ENCODE results near the gene NPHP4.
A peak's percentile ranks its signal among the peaks of the same experiment; 100 is the strongest.

NPHP4 gene

DNA sequence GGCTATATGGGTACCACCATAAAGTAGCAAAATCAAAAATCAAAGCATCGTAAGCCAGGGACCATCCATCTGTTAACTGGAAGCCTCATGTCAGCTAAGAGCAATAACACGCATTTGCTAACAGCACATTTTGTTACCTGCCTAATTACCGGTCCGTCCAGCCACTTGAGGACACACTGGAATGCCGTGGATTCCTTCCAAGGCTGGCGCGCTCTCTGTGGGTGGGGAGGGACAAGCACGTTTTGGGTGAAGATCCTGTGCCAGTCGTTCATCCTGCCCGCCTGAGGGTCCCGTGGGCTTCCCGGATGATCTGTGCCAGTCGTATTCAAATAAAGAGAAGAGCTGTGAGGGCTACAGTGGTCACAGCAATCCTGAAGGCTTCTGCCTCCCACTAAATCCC, 6.2 kb downstream of the NPHP4 start:
- no peak for DNase-seq

DNA sequence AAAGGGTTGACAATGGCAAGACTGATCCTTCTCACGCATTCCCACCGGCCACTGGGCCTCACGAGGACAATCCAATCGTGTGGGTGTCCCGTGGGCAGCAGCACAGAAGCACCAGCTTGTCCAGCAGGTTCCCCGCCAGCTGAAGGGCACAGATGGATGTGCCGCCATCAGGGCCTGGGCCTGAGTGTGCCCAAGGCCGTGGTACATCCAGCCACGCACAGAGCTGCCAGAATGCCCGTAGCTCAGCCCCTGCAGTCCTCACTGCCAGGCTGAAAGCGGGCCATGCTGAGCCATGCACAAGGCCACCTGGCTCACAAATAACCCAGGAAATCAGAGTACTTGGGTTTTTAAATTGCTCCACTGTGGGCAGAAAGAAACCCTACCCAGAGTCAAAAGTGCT, 7.0 kb downstream of the NPHP4 start:
- DNase-seq = no peak

DNA sequence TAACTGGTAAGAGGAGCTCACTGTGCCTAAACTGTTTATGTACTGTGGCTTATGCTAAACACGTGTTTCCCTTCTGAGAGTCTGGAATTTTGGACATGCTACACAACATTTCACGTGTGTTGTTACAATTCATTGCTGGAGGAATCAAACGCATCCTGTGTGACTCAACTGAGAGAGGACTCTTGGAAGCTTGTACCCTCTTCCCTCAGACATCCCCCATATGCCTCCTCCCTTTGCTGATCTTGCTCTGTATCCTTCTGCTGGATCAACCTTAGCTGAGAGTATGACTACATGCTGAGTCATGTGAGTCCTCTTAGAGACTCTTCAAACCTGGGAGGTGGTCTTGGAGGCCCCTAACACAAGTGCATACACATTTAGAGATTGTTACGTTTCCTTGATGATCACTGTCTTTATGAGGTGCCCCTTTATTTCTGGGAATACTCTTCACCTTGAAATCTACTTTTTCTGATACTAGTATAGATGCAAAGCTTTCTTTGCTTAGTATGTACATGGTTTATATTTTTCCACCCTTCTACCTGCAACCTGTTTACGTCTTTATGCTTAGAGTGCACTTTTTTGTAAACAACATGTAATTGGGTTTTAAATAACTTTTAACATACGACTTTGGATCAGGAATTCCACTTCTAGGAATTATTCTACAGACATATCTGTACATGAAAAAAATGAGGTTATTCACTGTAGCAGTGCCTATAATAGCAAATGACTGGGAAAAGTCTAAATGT, 8.7 kb downstream of the NPHP4 start:
- DNase-seq = no peak

DNA sequence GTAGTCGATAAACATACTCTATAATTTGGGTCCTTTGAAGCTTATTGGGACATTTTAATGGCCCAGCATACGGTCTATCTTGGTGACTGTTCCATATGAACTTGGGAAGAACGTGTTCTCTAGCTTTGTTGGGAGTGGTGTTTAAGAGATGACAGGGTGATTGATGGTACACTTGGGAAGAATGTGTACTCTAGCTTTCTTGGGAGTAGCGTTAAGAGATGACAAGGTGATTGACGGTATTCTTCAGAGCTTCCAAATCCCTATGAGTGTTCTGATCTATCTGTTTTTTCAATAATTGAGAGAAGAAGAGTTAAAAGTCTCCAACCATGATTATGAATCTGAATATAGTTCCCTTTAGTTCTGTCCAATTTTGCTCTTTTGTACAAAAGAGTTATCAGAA, 9.4 kb downstream of the NPHP4 start:
- DNase-seq = no peak

DNA sequence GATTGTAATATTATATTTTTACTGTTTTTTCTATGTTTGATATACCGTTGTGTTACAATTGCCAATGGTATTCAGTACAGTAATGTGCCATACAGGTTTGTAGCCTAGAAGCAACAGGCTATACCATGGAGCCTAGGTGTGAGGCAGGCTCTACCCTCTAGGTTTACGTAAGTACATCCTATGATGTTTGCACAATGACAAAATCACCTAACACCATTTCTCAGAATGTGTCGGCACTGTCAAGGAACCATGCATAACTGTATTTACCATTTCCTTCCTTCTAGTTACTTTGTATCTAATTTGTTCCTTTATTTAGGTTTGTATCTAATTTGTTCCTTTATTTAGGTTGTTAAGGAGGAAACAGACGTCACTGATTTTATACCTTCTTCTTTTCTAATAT, 9.9 kb downstream of the NPHP4 start:
- no peak for DNase-seq

DNA sequence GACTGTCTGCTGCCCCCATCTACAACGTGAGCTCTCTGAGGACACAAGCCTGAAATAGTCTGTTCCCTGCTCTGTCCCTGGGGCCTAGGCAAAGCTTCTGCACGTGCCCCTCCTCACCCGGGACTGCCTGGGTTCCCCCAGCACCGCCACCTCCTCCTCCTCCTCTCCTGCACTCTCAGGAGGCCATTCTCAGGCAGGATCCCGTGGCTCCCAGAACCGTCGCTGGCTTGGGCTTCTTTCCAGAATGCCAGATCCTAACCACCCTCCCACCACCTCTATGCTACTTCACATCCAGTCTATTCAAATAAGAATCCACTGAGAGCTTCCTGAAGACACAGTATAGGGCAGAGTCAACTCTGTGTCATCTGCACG, 11.2 kb downstream of the NPHP4 start:
- no peak for DNase-seq

DNA sequence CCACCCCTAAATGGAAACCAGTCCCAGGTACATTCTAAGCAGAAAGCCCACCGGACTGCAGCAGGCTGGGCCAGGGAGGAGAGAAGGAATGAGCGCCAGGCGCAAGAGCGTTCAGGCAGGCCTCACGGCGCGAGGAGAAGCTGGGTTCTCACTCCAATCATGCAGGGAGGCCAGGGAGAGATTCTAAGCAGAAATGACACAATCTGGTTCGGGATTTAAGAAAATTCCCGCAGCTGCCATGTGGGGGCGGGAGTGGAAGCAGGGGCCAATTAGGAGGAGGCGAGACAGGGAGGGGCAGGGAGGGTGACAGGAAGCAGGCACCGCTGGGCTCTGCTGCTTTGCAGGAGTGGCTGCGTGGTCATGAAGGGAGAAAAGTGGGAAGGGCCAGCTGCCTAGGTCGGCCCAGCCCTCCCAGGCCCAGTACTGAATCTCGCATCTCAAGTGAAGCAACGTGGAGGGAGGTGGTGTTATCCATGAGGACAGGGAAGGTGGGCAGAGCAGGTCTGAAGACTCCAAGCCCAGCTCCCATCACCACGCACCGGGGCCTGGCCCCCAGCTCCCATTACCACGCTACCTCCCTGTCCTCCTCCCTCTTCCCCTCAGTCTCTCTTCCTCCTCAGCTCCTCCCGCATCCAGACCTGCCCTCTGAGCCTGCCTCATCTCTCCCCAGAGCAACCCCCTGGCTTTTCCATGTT, 11.8 kb downstream of the NPHP4 start:
- DNase-seq = peak; percentile 75

DNA sequence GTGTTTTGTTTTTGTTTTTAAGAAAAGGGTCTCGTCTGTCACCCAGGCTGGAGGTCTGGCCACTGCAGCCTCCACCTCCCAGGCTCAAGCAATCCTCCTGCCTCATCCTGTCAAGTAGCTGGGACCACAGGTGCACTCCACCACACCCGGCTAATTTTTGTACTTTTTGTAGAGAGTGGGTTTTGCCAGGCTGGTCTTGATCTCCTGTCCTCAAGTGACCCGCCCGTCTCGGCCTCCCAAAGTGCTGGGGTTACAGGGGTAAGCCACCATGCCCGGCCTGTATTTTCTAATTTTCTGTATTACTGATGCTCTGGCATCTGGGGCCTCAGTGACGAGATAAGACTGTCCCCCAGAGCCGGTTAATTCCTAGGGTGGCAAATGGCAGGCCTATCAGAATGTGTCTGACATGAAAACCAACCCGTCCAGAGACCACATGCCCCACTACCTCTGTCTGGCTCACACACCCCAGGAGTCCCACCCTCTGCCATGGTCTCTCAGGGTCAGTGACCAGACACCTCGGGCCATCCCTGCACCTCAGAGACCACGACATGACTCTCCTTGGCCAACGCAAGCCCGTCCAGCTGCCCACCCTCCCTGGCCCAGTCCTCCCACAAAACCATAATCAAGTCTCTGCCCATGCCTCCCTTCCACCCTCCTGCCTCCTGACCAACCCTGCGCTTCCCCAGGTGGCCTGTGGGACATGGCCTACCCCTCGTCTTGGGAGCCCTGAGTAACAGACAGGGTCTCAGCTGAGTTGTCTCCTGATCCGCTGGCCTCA, 12.5 kb downstream of the NPHP4 start:
- no peak for DNase-seq

DNA sequence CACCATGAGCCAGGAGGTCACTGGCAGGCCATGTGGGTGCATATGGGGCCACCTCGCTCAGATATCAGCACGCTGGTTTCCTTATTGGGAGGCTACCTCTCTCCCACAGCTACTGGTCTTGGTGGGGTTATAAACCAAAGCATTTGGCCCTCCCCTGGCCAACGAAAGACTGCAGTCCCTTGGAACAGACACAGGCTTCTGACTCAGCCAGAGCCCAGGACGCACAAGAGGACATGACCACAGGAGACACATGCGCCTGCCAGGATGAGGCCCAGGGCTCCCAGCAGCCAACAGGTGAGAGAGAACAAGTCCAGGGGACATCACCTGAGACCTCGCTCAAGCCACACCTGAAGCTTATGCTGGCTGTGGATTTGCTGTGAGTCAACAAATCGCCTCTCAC, 13.8 kb downstream of the NPHP4 start:
- no peak for DNase-seq

DNA sequence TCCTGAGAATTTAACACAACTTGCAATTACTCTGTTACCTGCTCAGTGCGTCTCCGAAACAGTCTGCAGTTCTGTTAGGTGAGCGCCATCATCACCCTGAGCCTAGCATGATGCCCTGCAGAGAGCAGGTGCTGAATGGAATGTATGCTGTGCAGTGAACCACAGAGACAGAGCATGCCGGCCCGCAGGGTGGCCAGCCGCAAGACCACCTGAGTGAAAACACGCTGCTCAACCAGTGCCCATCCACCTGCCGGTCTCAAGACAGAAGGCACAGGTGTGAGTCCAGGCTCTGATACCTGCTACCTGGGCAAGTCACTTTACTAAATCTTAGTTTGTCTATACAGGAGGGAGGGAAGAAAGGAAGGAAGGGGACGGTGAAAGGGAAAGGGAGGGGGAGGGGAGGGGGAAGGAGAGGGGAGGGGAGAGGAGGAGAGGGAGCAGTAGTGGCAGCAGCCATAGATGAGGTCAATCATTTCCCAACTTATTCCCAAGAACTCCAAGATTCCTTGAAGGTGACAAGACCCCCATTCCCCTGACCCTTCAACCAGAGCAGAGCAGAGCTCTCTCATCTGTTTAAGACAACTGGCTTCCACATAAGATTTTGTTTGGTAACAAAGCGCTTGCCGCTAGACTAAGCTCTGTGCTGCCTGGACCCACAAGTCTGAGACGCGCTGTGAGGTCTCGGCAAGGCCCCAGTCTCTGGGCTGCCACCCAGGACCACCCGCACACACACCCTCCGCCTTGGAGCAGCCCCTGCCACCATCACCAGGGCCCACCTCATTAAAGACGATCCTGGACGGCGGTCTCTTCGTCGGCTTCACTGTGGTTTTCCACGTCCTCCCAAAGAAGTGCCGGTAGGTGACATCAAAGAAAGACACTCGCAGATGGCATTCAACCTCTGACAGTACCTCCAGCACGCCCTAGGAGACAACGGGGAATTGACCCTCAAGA, 14.5 kb downstream of the NPHP4 start:
- DNase-seq = peak; percentile 2

DNA sequence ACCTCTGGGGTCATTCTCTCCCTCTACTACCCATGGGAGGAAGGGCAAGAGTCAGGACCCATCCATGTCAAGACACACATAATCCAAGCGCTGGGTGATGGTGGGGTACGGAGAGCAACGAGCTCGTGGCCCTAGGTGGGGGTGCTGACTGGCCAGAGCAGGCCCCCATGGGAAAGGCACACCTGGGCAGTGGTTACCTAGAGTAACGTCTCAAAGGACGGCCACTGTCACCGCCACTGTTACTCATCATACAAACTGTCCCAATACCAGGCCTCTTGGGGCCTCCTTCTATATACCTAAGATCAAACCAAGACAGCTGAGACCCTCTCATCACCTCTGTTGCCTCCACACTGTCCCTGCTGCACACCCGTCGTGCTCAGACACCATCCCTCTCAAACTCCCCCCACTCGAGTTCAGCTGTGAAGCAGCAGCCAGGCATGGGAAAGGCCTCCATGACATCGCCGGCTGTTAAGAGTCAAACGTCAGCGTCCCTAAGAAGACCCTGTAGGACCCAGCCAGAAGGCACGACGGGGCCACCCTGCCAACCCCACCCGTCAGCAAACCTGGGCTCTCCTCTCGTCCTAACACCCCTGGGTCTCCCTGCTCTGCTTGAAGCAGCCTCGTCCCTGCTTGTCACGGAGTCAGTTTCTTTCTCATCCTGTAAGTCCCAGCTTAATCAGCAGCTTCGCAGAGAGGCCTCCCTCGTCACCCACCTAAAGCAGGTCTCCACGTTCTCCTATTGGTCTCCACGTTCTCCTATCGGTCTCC, 15.3 kb downstream of the NPHP4 start:
- no peak for DNase-seq

DNA sequence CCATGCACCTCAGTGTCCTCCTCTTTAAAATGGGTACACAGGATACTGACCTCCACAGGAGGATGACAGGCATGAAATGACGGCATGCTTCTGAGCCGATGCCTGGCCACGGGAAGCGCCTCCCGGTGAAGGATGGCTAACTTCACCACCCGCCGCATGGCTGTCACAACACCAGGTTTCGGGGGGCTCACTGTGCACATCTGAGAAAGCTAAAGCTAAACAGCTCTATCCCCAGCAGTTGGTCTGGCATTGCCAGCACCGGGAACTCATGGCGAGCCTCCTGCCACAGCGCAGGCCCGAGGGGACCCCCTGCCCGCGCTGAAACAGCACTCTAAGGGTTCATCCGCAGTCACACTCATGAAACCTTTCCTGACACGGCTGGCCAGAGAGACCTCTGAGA, 16.0 kb downstream of the NPHP4 start:
- no peak for DNase-seq

DNA sequence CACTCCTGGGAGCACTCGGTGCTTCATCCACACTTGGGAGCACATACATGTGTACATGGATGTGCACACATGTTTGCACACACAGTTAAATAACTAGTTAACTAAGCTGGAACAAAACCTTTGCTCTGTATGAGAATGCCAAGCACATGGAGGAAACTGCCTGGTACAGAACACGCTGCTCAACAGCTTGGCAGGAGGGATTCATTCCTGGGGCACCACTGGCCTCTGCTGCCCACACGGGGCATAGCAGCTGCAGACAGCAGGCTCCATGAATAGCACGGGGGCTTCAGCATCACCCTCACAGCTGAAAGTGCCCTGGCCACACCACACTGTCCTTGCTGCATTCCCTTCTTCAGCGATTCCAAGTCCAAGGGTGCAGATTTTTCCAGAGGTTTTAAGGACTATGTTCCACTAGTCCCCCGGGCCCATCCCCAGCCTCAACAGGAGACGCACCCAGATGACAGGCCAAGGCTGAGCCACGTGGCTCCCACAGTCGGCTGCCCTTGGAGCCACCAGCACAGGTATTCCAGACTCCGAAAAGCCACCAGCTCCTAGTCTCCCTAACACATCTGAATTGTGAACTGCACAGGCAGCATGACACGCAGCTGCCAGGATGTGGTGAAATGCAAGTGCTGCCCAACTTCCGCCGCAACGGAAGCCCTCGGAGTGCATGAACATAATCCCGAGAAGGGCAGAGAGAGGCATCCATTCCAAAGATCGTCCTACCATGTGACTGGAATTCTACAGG, 16.9 kb downstream of the NPHP4 start:
- DNase-seq = peak; percentile 11

DNA sequence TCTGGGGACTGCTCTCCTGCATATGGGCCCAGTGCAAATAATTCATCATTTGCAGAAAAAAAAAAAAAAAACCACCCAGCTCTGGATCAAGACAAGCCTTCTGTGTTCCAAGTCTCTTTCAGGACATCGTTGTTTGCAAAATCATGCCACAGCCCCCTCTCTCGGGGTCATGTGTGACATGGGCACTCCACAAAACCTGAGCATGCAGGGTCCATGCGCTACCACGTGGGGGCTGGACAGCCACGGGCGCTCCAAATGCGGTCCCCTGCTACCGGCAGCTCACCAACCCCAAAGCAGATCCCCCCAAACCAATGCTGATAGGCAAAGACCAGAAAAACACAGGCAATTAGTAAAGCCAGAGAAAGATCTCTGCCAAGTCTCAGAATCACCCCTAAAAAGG, 17.6 kb downstream of the NPHP4 start:
- DNase-seq = no peak

DNA sequence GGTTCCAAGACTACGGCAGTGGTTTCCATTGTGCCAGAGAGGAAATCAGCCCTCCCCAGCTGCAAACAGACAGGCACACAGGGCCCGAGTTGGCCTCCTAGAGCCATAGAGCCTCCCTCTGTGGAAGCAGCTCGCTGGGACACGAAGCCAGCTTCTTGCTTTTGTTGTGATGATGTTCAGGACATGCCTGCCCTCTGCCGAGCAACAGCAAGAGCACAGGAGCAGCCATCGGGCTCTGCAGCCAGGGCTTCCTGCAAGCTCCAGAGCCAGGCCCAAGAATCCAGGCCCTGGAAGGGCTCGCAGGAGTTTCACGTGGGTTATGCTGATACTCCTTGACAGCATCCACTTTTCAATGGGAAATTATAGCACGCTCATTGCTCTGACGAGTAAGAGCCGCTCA, 18.5 kb downstream of the NPHP4 start:
- no peak for DNase-seq

DNA sequence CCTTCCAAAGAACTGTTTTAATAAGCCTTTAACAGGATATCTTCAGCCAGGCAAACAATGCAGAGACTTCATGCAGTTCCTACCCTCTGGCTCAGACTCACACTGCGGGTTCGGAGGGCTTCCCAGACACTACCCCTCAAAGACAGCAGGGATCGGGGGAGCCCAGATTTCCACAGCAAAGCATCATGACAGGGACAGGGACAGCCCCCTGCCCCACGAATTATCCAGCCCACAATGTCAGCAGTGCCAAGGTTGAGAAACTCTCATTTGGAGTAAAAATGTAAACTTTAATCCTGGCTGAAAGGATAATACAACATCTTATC, 20.1 kb downstream of the NPHP4 start:
- DNase-seq = no peak

DNA sequence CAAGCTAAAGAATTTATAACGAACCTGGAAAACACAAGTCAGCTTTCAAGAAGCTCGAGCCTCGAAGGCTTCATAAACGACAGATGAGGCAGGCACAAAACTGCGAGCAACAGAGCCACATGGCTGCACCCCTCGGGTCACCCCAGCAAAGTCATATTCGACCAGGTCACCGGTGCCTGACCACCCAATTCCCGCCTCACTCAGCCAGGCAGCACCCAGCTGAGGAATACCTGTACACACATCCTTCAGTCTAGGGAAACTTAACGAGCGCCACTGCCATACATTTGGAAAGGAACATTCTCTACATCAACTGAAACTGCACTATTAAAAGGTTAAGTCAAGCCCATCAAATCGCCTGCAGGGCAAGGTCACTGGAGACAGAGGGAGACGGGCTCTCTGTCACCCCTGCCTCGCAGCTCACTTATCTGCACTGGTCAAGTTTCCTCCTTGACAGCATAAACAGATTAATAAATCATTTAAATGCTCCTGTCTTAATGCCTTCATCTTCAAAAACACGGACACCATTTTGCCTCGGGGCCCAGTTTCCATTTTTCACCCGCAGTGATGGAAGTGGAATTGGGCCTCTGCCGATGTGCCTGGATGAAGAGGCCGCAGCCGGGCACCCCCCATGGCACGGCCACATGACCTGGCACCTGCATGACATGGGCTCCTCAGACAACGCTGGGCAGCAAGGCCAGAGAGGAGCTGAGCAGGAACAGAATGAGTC, 20.6 kb downstream of the NPHP4 start:
- peak; percentile 7 for DNase-seq

DNA sequence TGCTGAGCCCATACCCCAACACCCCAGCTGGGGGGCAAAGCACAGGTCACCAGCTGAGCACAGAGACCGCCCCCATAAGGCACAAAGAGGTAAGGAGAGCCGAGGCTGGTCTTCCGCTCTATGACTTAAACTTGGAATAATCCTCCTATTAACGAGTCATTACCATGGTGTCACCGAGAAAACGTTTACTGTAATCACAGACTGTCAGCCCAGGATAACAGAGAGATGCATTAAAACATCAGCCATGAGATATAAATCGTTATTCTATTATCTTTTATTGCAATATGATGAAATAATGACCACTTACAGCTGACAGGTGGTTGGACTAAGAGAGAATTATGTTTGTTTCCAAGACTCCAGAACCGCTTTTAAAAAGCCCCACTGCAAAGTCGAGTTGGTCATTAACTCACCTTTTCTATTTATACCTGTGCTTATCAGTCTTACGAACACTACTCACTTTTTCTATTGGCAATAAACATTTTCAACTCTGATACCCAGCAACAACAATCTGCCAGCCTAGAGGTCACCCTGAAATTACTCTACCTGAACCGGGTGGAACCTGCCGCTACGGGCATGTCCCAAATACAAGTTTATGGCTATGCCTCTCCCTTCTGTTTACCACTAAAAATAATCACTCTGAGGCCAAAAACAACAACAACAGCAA, 21.5 kb downstream of the NPHP4 start:
- peak; percentile 52 for DNase-seq

DNA sequence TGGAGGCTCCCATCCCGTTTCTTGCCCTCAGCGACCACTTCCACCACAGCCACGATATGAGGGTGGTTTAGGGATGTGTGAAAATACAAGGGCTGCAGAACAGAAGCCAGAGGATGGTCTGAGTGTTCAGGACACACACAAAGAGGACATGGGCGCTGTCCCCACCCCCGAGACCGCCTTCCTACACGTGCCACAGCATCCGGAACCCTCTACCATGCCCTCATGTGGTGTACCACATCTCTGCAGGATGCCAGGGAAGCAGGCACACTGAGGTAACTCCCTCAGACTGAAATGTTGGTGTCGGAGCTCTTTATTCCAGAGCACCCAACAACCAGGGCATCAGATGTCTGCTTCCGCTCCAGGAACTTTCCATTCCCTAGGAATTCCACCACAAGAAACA, 23.1 kb downstream of the NPHP4 start:
- DNase-seq = no peak

DNA sequence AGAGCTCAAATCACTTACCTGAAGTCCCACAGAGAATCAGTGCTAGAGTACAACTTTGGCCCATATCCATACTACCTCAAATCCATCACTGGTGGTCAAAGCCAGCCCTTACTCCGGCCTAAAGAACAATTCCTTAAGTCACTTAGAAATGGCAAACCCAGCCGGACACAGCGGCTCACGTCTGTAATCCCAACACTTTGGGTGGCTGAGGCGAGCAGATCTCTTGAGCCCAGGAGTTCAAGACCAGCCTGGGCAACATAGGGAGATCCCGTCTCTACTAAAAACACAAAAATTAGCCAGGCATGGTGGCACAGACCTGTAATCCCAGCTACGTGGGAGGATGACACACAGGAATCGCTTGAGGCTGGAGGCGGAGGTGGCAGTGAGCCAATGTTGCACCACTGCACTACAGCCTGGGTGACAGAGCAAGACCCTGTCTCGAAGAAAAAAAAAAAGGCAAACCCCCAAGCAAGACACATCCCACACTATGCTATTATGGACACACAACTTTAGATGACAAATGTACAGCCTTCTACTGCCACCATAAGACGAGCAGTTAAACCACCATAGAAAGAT, 24.0 kb downstream of the NPHP4 start:
- DNase-seq = no peak

Measured in NCI-H69 (cell line).